Mammary epithelial cell (primary cell): ENCODE data around the gene CRAMP1.

ENCODE experiments used
- CTCF ChIP-seq, 2 donors: IDR thresholded peaks in 1 of 2; conservative IDR thresholded peaks in 1 of 2; 2 replicates each; pipeline ENCODE4 v1.5.1; 2011 to 2012; ENCODE audit warnings: inconsistent platforms in 2 of 2, low read length in 2 of 2, mild to moderate bottlenecking in 2 of 2, control low read depth in 1 of 2, low read depth in 1 of 2; ENCODE audit not compliant: insufficient read depth in 1 of 2; ENCODE audit errors: extremely low read depth in 1 of 2
- EZH2 ChIP-seq: IDR thresholded peaks from 2 replicates; pipeline ENCODE4 v1.6.1; 2012; ENCODE audit warnings: low read length, inconsistent platforms, borderline replicate concordance

- TF ChIP-seq CTCF (conservative IDR thresholded peaks at IDR 0.05 in 1 of 2, IDR thresholded peaks at IDR 0.05 in 1 of 2; ENCODE audit: extremely low read depth in 1 of 2, insufficient read depth in 1 of 2, low read depth in 1 of 2, low read length in 2 of 2) (no peak), EZH2 (no peak)
These were observed 22.9 kb downstream of the CRAMP1 start for GRCh38 chr16:1635070-1635469.
